T1000 (cell line): Measurements from ENCODE around the gene RSPH9.
"Not testable (repeated sequence)": the region's sequence is repeated elsewhere in the genome, so short reads cannot be mapped to it uniquely, and the experiment has no call there.

Source experiments
- DNase-seq: peaks from one replicate; lab custom pipeline; 2025; ENCODE audit warnings: mixed read lengths; lab: John Stamatoyannopoulos, UW

The RSPH9 gene

DNA sequence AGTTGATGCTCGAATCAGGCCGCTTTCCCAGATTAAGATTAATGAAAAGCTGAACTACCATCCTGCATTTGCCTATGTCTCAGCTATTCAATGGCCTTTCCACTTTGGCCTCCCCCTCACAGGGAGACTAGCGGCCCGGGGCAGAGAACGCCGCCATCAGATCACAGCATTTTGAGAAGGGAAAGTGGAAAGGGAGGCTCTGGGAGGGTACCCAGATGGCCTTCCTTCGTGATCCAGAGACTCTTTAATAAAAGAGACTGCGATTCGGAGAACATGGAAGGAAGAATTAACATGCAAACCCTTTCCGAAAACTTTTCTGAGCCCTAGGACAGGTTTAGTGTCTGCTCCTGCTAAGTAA, 42.2 kb downstream of the RSPH9 start:
- no peak for DNase-seq

DNA sequence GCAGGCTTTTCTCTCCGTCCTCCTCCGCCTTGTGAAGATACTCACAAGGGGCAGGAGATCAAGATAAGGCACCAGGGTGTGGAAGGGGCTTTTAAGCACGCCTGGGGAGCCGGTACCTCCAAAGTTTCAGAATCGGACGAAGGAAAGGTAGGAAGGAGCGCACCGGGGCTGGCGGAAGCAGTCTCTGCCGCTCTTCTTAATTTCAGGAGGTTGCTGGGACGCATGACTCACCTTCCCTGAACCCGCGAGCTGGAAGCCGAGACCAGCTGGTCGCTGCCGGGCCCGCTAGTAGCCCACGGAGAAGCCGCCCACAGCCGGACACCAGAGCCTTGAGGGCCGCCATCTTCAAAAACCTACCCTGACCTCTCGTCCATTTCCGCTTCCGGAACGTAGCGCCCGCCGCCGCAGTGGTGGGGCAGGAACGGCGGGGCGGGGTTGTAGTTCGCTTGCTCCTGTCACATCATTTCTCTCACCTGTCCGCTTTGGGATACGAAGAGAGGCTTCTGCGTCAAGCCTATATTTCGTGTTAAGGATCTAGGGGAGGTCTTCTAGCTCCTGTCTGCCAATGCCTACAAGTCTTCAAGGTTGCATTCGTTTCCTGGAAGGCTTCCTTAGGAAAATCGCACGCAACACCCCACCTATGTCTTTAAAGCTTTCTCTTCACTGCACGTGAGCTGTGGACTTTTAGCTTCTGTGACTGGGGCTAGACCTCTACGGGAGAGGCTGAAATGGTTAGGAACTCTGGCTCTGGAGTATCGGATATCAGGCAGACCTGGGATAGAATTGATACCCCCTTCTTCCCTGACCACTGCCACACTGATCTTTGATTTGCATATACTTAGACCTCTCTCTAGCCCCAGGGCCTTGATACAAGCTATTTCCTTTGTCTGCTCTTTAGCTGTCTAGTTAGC, 42.9 kb downstream of the RSPH9 start, which contains the start of gene MRPS18A:
Gene MRPS18A (minus strand): TSS at position 355 of the 911 bp plus-strand sequence. CDS start 12 bp downstream, at position 343.
- DNase-seq, result peak; percentile 62

DNA sequence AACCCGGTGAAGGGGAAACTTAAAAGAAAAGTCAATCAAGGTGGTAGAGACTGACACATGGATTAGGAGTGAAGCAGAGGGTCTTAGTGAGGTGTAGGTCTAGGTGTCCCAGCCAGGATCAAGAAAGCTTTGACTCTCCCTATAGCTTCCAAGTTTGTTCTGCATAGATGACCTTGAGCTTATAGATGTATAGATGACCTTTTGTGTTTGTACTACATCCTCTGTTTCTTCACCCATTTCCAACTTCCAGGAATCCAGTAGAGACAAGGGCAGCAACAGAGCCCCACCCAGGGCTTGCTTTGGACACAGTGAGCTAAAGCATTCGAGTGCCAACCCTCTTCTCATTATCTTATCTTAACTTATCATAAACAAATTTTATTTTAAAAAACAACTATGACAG, 44.6 kb downstream of the RSPH9 start:
- DNase-seq, result no peak

DNA sequence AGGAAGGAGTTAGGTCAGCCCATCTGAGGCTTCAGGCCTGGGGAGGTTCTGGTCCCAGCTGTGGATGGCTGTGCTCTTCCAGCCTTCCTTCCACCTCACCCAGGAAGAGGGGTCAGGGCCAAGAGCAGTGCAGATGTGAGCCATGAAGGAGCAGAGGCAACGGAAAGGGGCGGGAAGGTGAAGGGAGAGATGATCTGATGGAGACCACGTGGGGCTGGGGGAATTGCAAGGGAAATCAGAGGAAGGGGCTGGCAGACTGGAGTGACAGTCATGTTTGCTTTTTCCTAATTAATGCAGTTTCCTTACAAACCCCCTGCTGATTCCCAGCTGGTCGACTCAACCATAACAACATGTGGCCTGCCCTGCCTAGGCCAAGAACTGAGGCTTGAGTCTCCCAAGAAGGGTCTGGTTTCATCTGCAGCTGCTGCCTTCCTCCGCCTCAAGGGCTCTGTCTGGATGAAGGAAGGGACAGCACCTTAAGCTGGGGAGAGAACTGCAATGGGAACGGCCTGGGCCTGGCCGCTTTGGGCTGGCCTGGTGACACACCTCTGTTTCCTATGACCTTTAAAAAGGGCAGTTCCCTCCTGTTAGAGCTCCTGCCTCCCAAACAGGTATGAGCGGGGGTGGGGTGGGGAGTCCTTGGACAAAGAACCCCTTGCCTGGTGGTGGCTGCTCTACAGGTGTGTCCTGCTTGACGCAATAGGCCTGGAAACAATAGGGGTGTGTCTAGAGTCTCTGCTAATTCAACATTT, 50.6 kb downstream of the RSPH9 start:
- no peak for DNase-seq

DNA sequence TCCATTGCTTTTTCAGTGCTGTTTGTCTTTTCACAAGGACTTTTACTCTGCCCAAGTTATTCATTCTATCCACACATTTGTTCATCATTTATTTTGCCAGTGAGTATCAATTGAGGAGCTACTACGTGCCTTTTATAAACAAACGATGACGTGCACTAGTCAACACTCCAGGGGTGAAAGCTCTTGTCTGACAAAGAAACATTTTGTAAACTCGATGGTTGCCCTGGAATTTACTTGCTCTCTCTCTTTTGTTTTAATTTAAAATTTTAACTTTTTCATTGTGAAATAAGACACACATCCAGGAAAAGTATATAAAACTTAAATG, 51.1 kb downstream of the RSPH9 start:
- no peak for DNase-seq

DNA sequence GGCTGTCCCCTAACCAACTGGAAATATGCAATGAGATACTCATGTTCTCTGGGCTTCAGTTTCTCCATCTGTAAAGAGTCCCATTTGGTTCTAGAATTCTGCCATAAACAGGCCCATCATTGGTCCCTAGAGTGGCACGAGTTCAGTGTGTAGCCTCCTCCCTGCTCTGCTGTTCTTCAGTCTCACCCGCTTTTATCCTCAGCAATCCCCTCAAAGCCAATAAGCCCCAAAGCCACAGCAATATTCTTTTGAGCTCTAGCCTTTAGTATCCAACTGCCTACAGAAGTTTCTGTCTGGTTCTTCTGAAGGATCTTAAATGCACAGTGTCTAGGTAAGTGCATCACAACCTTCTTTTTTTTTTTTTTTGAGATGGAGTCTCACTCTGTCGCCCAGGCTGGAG, 52.6 kb downstream of the RSPH9 start:
- DNase-seq, result no peak

DNA sequence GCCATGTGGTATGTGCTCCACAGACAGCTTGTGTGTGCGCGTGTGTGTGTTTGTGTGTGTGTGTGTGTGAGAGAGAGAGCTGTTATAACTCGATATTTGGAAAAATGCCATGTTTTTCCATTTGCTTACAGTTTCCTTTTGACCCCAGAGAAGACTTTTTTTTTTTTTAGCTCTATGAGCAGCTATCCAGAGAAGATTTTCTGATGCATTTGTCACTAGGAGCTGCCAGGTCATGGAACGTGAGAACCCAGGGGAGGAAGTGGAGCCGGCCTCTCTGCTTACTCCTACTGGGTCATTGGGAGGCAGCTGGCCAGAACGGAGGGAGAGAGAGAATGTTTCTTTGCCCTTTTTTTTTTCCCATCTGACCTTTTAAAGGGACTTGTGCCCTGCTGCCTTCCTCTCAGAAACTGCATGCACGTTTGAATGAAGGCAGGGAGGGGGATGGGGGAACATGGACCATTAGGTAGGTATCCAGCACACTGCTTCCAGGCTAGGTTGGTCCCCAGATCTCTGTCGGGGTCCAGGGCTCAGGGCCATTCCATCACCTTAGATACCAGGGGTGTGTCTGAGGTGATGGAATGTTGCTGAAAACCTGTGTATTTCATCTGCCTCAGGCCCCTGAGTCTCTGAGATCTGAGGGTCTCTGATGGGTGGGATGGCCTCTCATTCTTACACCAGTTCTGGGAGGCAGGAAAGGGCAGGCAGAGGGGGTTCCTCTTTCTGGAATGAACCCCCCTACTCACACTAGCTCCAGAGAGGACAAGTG, 53.9 kb downstream of the RSPH9 start:
- no peak for DNase-seq

DNA sequence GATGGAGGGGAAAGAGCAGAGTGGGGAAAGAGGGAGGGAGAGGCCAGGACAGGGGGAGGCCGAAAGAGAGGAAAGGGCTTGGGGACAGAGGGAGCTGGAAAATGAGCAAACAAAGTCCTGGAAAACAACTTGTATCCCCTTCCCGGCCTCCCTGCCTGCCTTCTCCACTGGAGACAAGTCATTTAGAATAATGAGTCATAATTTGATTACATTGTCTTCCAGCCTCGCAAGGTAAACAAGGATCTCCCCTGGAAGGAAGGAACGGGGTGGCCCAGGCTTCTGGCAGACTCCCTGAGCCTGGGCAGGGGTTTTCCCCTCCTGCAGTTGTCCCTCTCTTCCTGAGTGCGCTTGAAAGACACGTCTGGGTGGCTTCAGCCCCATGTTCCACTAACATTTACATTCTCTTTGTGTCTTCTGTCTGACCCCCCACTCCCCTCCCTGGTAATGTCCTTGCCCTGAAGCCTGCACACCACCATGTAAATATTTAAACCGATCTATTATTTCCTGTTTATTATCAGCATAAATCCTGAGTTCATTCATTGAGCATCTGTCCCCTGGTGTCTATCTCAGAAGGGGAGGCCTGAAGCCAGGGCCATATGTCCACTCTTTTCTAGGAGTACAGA, 54.8 kb downstream of the RSPH9 start:
- peak; percentile 28 for DNase-seq

DNA sequence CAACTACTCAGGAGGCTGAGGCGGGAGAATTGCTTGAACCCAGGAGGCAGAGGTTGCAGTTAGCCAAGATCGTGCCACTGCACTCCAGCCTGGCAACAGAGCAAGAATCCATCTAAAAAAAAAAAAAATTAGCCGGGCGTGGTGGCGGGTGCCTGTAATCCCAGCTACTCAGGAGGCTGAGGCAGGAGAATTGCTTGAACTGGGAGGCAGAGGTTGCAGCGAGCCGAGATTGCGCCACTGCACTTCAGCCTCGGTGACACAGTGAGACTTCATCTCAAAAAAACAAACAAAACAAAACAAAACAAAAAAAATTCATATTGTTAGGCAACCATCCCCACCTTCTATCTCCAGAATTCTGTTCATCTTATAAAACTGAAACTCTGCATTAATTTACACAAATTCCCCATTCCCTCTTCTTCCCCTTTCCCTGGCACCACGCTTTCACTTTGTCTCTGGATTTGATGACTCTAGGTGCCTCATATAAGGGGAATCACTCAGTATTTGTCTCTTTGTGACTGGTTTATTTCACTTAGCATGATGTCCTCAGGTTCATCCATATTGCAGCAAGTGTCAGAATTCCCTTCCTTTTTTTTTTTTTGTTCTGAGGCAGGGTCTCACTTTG, 56.2 kb downstream of the RSPH9 start:
- not testable (repeated sequence) for DNase-seq

DNA sequence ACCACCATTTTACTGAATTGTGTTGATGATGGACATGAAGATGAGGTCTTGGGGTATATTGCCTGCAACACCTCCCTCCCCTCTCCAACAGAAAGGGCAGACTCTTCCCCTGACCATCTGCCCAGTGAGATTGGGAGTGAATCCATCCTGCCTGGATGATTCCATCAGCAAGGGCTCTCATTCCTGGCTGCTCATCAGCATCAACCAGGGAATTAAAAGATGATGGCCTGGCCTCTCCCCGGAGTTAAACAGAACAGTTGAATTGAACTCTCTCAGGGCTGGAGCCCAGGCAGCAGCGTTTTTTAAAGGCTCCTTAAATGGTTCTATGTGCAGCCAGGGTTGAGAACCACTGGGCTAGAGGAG, 57.3 kb downstream of the RSPH9 start:
- DNase-seq, result no peak

DNA sequence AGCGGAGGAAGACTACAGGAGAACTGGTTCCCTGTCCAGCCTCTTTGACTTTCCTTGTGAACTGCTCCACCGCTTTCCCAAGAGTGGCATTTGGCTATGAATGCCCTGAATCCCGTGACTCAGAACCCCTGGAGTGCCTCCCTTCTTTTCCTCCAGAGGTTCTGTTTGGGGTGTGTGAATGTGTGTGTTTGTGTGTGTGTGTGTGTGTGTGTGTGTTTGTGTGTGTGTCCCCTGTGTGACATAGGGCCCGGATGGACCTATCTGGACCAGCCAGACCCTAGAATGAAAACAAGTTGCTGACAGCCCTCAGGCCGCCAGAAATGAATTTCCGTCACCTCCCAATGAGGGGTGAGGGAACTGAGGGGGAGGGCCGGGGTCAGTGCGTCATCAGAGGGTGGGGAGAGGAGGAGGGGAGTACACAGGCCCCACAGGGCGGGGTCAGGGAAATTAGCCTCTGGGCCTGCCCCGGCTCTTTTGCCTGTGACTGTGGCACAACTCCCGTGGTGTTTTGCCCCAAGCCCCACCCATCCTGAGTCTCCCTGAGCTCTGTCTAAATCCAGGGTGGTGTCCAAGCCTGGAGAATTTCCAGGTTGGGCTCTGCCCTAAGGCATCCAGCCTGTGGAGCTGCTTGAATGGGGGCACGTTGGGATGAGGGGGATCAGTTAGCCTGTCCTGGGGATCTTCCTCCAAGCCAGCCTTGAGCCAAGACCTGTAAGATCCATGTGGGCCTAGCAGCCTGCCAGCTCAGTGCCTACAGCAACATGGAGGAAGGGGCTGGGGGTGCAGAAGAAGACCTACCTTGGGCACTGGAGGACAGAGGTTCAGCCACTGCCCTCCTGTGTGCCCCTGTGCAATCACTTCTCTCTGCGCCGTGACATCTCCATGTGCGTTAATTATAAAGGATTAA, 58.0 kb downstream of the RSPH9 start:
- peak; percentile 89 for DNase-seq

DNA sequence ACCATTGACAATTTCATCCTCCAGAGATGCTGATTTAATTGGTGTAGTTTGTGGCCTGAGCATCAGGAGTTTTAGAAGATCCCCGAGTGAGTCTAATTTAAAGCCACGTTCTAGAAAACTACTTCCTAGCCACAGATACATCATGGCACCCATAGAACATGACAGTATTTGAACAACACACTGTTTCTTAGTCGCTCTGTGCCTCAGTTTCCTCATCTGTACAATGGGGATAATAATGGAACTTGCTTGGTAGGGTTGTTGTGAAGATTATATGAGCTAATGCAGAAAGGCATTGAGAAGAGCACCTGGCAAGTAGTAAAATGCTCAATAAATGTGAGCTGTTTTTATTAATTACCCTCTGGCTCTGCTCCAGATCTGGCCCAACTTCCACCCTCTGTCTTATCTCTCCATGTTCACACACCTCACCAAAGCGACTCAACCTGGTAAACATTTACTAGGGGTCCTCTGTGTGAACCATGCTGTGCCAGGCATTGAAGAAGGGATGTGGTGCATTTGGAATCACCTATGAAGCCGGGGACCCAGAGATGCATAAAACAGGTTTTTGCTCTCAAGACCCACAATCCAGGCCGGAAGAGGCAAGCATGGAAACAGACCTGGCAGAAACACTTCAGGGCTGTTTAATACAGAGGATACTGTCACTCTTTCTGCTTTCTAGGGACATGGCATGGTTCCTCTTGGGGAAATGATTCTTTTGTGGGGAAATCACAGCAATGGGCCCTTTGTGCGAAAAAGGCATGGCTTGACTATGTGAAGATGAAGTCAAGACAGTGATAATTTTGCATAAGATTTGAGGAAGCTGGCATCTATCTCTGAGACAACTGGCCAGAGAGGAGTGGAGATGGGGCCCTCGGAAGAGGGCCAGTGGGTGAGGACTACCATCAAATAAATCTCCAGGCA, 58.9 kb downstream of the RSPH9 start:
- no peak for DNase-seq

DNA sequence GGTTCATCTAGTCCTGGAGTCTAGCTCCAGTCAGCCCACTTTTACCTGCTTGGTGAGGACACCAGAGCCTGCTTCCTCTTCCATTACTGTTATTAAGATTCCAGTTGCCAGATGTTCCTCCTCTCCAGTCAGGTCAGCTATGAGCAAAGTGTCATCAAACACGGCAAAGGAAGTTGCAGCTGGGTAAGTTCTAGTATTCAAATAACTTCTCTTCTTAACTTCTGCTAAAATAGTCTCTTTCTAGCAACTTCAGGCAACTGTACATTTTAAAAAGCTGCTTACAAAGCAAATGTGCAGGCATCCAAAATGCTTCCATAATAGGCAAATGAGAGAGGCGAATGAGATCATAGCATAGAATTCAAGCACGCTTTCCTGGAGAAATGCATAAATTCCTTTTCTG, 61.2 kb downstream of the RSPH9 start:
- DNase-seq, result no peak

DNA sequence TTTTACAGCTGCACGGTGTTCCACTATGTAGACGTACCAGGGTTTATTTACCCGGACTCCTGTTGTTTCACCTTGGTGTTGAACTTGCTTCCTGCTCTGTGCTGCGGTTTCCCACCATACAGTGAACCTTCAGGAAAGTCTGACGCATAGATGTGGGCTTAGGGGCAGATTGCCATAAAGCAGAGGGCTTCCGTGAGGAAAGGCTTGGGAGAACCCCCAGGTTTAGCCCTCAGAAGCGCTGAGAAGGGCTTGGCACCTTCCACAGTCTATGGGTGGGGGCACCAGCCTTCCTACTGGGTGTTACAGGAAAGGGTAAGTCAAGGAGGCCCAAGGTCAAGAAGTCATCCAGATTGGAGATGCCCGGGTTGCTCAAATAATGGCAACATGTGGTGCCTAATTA, 62.0 kb downstream of the RSPH9 start:
- no peak for DNase-seq

DNA sequence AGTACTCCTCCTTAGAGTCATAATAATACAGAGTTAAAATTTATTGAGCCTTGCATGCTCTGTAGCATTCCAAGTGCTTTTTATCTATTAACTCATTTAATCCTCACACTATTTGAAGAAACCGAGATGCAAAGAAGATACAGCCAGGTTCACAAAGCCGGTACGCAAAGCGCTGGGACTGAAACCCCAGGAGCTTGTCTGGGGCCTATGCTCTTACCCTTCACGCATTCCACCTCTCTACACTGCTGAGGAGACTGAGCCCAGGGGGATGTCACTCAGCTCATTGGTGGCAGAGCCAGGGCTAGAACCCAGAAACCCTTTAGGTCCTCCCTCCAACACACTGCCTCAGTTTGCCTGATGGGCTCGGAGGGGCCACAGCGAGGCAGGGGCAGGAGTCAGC, 62.4 kb downstream of the RSPH9 start:
- no peak for DNase-seq

DNA sequence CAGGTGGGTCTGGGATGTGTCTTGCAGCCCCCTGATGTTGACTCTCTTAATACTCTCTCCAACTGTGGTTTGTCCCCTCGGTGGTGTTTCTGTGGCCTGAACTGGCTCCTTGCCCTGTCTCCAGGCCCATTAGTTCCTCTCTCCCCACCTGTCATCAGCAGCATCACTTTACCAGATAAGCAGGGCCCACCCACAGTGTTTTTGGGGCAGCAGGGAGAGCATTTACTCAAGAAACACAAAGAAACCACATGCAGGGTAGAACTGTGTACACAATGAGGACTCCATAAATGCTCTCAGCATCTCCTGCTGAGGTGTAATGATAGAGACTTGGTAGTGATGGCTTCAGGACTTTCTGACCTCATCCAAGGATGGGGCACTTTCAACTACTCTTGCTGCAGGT, 62.9 kb downstream of the RSPH9 start:
- DNase-seq, result no peak

DNA sequence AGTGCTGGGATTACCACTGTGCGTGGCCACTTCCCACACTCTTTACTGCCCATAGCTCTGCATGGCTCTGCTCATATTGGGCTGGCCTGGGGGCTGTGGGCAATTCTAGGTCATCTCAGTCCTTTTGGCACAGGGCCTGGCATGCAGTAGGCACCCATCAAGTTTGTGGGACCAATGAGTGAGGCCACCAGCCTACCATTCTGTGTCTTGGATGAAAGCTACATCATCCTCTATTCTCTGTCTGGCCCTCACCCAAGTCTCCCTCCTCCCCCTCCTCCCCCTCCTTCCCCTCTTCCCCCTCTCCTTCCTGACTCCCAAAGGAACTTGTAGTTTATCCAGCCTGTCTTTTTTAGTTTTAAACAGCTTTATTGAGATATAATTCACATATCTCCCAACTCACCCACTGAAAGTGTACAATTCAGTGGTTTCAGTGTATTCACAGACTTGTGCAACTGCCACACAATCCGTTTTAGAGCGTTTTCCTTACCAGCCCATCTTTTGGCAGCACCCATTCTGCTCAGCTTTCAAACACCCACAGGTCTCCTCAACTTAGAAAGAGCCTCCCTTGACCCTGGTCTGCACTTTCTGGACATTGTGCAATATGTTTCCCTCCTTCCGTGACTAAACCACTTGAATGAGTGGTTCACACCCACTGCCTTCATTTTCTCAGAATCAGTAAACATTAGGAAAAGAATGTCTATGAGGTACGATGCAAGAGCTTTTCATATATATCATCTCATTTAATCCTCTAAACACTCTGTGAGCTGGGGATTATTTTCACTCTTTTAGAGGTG, 64.2 kb downstream of the RSPH9 start:
- no peak for DNase-seq

DNA sequence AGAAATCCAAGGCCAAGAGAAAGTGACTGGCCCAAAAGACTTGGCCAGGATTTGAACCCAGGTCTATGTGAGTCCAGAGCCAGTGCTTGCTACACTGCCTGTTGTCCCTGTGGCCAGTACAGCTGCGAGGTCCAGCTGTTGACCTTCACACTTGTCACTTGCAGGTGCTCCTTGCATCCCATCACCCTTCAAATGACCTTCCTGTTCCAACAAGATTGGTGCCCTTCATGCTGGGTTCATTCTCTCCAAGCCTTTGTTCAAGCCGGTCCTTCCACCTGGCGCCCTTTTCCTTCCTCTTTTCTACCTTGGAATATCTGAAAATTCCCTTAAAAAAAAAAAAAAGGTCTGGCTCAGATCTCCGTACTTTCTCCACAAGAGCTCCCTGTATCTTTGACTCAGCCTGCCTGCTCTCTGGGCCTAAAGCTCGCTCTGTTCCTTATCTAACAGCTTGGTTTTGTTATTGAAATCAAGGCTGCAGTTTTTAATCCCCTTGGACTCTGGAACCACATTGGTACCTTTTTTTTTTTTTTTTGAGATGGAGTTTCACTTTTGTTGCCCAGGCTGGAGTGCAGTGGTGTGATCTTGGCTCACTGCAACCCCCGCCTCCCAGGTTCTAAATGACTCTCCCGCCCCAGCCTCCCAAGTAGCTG, 64.9 kb downstream of the RSPH9 start:
- DNase-seq, result no peak
